SK-N-SH (cell line): Measurements from ENCODE around the gene C1orf232.

Experiments
- ELF1 ChIP-seq: IDR thresholded peaks from 2 replicates; pipeline ENCODE4 v1.4.0; 2012
- EP300 ChIP-seq, 2 experiments: IDR thresholded peaks; 2 replicates each; pipeline versions ENCODE4 v1.4.0 to v1.6.1; 2012; ENCODE audit warnings: borderline replicate concordance in 1 of 2, low read depth in 1 of 2, low read length in 1 of 2
- EZH2phosphoT487 ChIP-seq: fragments of 200-600 bp; sonication (generic); IDR thresholded peaks from 2 replicates; pipeline ENCODE4 v1.6.1; 2017; ENCODE audit warnings: low read depth, mixed run types, mild to moderate bottlenecking, antibody characterized with exemption, moderate library complexity, borderline replicate concordance
- MAX ChIP-seq: IDR thresholded peaks from 2 replicates; pipeline ENCODE4 v1.4.0; 2012; ENCODE audit warnings: low read depth
- MEF2A ChIP-seq: IDR thresholded peaks from 2 replicates; pipeline ENCODE4 v1.4.0; 2012; ENCODE audit warnings: low read depth, borderline replicate concordance
- NFIC ChIP-seq: IDR thresholded peaks from 2 replicates; pipeline ENCODE4 v1.4.0; 2012; ENCODE audit warnings: borderline replicate concordance
- POLR2AphosphoS5 ChIP-seq: IDR thresholded peaks from 2 replicates; pipeline ENCODE4 v1.6.1; 2012; ENCODE audit warnings: low read depth, low read length
- TEAD4 ChIP-seq: IDR thresholded peaks from 2 replicates; pipeline ENCODE4 v1.4.0; 2012; ENCODE audit warnings: mild to moderate bottlenecking, borderline replicate concordance; ENCODE audit not compliant: insufficient read depth
- USF2 ChIP-seq: fragments of 150-350 bp; IDR thresholded peaks from 2 replicates; pipeline ENCODE4 v1.6.1; 2017; ENCODE audit warnings: antibody characterized with exemption, low read length, low read depth, borderline replicate concordance
- TF ChIP-seq, protein P1 (sequence below): fragments of 200-600 bp; sonication (generic); IDR thresholded peaks from 2 replicates; pipeline ENCODE4 v1.6.1; 2017; ENCODE audit warnings: antibody characterized with exemption, mild to moderate bottlenecking, moderate library complexity

DNA sequence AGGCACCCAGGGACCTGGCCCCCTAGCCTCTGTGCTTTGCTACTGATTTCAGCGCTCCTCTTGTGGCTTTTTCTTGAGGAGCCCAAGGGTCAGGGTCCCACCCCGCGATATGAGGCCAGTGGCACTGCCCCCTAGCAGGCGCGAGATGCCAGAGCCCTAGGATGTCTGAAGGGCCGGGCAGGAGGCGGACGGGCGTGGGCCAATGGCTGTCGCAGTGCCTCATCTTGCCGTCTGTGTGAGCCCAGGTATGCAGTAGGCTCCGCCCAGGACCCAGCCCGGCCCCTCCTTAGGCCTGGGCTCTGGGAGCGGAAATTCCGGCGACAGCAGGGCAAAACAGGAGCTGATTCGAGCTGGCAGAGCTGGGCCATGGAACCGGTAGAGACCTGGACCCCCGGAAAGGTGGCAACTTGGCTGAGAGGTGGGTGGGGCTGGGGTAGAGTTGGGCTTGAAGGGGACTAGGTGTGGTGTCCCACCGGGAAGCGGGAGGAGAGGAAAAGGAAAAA, 8.5 kb upstream of the C1orf232 start, which contains the start of gene CNKSR1:
- TF ChIP-seq EP300 (IDR thresholded peaks at IDR 0.05; ENCODE audit: borderline replicate concordance in 1 of 2, low read depth in 1 of 2, low read length in 1 of 2) (no peak), TEAD4 (no peak), ELF1 (no peak), USF2 (no peak), MEF2A (no peak), EZH2phosphoT487 (no peak), MAX (no peak), NFIC (no peak), POLR2AphosphoS5 (no peak)
- TF ChIP-seq, protein P1, sequence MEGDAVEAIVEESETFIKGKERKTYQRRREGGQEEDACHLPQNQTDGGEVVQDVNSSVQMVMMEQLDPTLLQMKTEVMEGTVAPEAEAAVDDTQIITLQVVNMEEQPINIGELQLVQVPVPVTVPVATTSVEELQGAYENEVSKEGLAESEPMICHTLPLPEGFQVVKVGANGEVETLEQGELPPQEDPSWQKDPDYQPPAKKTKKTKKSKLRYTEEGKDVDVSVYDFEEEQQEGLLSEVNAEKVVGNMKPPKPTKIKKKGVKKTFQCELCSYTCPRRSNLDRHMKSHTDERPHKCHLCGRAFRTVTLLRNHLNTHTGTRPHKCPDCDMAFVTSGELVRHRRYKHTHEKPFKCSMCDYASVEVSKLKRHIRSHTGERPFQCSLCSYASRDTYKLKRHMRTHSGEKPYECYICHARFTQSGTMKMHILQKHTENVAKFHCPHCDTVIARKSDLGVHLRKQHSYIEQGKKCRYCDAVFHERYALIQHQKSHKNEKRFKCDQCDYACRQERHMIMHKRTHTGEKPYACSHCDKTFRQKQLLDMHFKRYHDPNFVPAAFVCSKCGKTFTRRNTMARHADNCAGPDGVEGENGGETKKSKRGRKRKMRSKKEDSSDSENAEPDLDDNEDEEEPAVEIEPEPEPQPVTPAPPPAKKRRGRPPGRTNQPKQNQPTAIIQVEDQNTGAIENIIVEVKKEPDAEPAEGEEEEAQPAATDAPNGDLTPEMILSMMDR, result no peak
